ENCODE measurements around the gene TBC1D1. TPM values are rescaled to one million over a fixed set of nuclear protein-coding genes. Genes with fewer than 3 reads are reported as not detected.
"Not testable (repeated sequence)": the region's sequence is repeated elsewhere in the genome, so short reads cannot be mapped to it uniquely, and the experiment has no call there.

The TBC1D1 gene
- total RNA-seq, 1 experiment from 2014 or later, result 89.0 TPM

- H3K4me2 ChIP-seq (ENCODE audit: low read length), result no peak overlapping the region
- H4K20me1 ChIP-seq (ENCODE audit: low read length), result no peaks in the 10 kb centered on the region
- no peaks in the 10 kb centered on the region for H3K9me3 ChIP-seq (ENCODE audit: low read length)
- no peaks in the 10 kb centered on the region for H3K36me3 ChIP-seq (ENCODE audit: low read depth, low read length)
- H3F3A ChIP-seq (ENCODE audit: low read length, unreplicated experiment), result no peaks in the 10 kb centered on the region
- H3K79me2 ChIP-seq (ENCODE audit: low read length), result no peaks in the 10 kb centered on the region
- no peaks in the 10 kb centered on the region for H3K27me3 ChIP-seq (ENCODE audit: low read length)
- H3K27ac ChIP-seq (ENCODE audit: low read length), result no peak overlapping the region
- H2AFZ ChIP-seq (ENCODE audit: low read length), result no peak overlapping the region
- no peak overlapping the region for H3K9ac ChIP-seq (ENCODE audit: low read length)
- H3K4me1 ChIP-seq (ENCODE audit: insufficient read depth, low read length), result no peaks in the 10 kb centered on the region
- no TSS peak for BruUV-seq (replicated peaks)
- ATAC-seq (no peak), DNase-seq (no peak)
- CTCF ChIA-PET, result no interaction called here
- POLR2A ChIA-PET (ENCODE audit: unreplicated experiment), result no interaction called here
- no peaks in the 10 kb centered on the region for H3K9me2 ChIP-seq (replicated peaks; ENCODE audit: low read length)
- intact Hi-C loops (cut with micrococcal nuclease), result no loop called here
- TF ChIP-seq, protein P1, sequence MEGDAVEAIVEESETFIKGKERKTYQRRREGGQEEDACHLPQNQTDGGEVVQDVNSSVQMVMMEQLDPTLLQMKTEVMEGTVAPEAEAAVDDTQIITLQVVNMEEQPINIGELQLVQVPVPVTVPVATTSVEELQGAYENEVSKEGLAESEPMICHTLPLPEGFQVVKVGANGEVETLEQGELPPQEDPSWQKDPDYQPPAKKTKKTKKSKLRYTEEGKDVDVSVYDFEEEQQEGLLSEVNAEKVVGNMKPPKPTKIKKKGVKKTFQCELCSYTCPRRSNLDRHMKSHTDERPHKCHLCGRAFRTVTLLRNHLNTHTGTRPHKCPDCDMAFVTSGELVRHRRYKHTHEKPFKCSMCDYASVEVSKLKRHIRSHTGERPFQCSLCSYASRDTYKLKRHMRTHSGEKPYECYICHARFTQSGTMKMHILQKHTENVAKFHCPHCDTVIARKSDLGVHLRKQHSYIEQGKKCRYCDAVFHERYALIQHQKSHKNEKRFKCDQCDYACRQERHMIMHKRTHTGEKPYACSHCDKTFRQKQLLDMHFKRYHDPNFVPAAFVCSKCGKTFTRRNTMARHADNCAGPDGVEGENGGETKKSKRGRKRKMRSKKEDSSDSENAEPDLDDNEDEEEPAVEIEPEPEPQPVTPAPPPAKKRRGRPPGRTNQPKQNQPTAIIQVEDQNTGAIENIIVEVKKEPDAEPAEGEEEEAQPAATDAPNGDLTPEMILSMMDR (conservative IDR thresholded peaks at IDR 0.05; ENCODE audit: low read depth, low read length), result no peak
- TF ChIP-seq EZH2phosphoT487 (IDR thresholded peaks at IDR 0.05; ENCODE audit: borderline replicate concordance, low read length), result no peak
- no peak for TF ChIP-seq EZH2 (IDR thresholded peaks at IDR 0.05; ENCODE audit: low read length, unreplicated experiment)
- no peak overlapping the region for H3K4me3 ChIP-seq (ENCODE audit: low read length)
Observed at GRCh38 chr4:38020386-38020785, 129.5 kb downstream of the TBC1D1 start.

DNA sequence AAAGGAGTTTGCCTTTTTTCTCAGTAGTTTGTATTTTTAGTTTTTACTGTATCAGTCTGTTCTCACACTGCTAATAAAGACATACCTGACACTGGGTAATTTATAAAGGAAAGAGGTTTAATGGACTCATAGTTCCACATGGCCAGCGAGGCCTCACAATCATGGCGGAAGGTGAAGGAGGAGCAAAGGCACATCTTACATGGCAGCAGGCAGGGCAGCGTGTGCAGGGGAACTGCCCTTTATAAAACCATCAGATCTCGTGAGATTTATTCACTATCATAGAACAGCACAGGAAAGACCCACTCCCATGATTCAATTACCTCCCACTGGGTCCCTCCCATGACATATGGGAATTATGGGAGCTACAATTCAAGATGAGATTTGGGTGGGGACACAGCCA, 130.1 kb downstream of the TBC1D1 start:
- H3K9ac ChIP-seq (ENCODE audit: low read length); H3F3A ChIP-seq (ENCODE audit: low read length, unreplicated experiment); H3K27ac ChIP-seq (ENCODE audit: low read length); H3K27me3 ChIP-seq (ENCODE audit: low read length); POLR2A ChIA-PET (ENCODE audit: unreplicated experiment); H3K79me2 ChIP-seq (ENCODE audit: low read length); CTCF ChIA-PET; H2AFZ ChIP-seq (ENCODE audit: low read length); intact Hi-C loops (cut with micrococcal nuclease); BruUV-seq (replicated peaks); ATAC-seq; H4K20me1 ChIP-seq (ENCODE audit: low read length); H3K36me3 ChIP-seq (ENCODE audit: low read depth, low read length); H3K9me2 ChIP-seq (replicated peaks; ENCODE audit: low read length); H3K9me3 ChIP-seq (ENCODE audit: low read length); H3K4me2 ChIP-seq (ENCODE audit: low read length); H3K4me3 ChIP-seq (ENCODE audit: low read length); H3K4me1 ChIP-seq (ENCODE audit: insufficient read depth, low read length); DNase-seq: not testable (repeated sequence)

DNA sequence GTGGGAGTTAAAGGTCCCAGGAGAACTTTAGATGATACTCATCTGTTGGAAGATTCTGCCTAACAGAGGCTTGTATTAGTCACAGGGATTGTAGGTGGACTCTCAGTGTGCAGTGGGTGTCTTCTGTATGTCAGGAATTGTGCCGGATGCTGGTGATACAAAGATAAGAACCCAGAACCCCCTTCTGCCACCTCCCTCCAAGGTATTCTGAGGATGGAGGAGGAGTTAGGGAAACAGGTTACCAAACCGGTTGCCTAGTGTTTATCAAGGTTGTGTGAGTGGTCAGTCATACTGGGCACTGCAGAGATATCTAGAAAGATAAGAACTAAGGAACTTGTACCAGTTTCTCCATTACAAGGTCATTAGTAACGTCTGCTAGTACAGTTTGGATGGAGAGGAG, 130.9 kb downstream of the TBC1D1 start:
- Histone ChIP-seq H3K4me2 (ENCODE audit: low read length) (no peak overlapping the region), H3K9me3 (ENCODE audit: low read length) (no peaks in the 10 kb centered on the region), H3K27me3 (ENCODE audit: low read length) (no peaks in the 10 kb centered on the region), H4K20me1 (ENCODE audit: low read length) (no peaks in the 10 kb centered on the region), H3K4me3 (ENCODE audit: low read length) (no peak overlapping the region), H3K9me2 (replicated peaks; ENCODE audit: low read length) (no peaks in the 10 kb centered on the region), H3K79me2 (ENCODE audit: low read length) (no peaks in the 10 kb centered on the region), H3K36me3 (ENCODE audit: low read depth, low read length) (no peaks in the 10 kb centered on the region), H3K27ac (ENCODE audit: low read length) (no peak overlapping the region), H3F3A (ENCODE audit: low read length, unreplicated experiment) (no peaks in the 10 kb centered on the region), H3K4me1 (ENCODE audit: insufficient read depth, low read length) (no peaks in the 10 kb centered on the region), H3K9ac (ENCODE audit: low read length) (no peak overlapping the region), H2AFZ (ENCODE audit: low read length) (no peak overlapping the region)
- ATAC-seq (no peak), DNase-seq (no peak)
- POLR2A ChIA-PET (ENCODE audit: unreplicated experiment), result no interaction called here
- TF ChIP-seq, protein P1 (conservative IDR thresholded peaks at IDR 0.05; ENCODE audit: low read depth, low read length), result no peak
- no peak for TF ChIP-seq EZH2phosphoT487 (IDR thresholded peaks at IDR 0.05; ENCODE audit: borderline replicate concordance, low read length)
- no peak for TF ChIP-seq EZH2 (IDR thresholded peaks at IDR 0.05; ENCODE audit: low read length, unreplicated experiment)
- no TSS peak for BruUV-seq (replicated peaks)
- CTCF ChIA-PET, result no interaction called here
- intact Hi-C loops (cut with micrococcal nuclease), result no loop called here

Measured in PC-3 (cell line).